HG02763 (cell line): ENCODE measurements around the gene TMPRSS9.

Experiments
- ATAC-seq: cut with Tn5 transposase; IDR thresholded peaks from one replicate; pipeline ENCODE4 v1.9.1; 2021; ENCODE audit warnings: mild to moderate bottlenecking, moderate library complexity; ENCODE audit not compliant: unreplicated experiment

TMPRSS9 gene

DNA sequence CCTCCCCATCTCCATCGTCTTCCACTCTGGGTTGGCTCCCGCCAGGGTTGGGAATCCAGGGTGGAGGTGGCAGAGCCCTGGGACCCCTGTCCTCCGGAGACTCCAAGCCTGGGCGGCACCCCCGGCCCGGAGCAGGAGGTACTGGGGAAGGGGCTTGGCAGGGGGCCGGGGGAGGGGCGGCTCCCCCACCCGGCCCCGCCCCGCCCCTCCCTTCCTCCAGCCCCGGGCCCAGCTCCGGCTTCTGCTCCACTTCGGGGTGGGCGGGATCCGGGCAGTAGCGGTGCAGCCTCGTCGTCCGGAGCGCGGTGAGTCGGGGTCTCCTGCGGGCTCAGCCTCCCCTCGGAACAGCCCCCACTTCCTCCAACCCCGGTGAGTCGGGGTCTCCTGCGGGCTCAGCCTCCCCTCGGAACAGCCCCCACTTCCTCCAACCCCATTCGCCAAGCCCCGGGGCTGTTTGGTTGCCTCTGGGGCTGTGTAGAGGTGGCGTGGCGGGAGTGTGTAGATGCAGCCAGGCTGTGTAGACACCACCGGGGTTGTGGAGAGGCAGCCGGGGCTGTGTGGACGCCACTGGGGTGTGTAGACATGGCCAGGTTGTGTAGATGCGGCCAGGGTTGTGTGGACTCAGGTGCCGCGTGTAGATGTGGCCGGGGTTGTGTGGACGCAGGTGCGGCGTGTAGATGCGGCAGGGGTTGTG is at the start of gene TMPRSS9:
Gene TMPRSS9, plus strand, starts transcription at position 274 of the 694 bp plus-strand sequence. CDS start 29,521 bp downstream, outside the sequence.
- ATAC-seq, result no peak

DNA sequence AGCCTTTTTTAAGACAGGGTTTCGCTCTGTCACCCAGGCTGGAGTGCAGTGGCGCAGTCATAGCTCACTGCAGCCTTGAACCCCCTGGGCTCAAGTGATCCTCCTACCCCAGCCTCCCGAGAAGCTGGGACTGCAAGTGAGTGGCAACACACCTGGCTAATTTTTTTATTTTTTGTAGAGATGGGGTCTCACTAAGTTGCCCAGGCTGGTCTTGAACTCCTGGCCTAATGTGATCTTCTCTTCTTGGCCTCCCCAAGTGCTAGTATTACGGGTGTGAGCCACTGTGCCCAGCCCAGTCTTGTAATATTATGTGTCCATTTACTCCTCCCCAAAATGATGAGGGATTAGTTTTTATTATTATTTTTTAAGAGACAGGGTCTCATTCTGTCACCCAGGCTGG is 49.0 kb upstream of the TMPRSS9 start:
- ATAC-seq, result no peak

DNA sequence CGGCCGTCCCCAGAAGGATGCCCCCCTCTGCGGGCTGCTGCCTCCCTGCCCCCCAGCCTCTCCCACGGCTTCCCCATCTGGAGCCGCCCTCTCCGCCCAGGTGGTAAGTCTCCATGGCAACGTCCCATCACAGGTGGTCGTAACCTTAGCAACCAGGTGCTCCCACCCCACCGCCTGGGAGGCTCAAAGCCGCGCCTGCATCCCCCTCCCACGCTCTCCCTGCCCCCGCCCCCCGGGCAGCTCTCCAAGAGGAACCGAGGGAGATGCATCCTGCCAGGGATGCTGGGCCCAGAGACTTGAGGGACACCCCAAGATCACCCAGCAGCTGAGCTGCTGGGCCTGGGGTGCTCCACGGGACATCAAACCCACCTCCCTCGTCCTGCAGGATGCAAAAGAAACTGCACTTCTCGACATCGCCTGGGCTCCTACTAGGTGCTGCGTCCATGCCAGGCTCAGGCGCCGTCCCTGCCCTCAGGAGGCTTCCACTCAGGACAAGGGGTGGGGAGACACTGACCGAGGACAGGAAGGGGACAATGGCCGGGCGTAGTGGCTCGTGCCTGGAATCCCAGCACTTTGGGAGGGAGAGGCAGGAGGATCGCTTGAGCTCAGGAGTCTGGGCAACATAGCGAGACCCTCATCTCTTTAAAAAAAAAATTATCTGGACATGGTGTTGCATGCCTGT is 47.1 kb upstream of the TMPRSS9 start:
- ATAC-seq, result no peak

DNA sequence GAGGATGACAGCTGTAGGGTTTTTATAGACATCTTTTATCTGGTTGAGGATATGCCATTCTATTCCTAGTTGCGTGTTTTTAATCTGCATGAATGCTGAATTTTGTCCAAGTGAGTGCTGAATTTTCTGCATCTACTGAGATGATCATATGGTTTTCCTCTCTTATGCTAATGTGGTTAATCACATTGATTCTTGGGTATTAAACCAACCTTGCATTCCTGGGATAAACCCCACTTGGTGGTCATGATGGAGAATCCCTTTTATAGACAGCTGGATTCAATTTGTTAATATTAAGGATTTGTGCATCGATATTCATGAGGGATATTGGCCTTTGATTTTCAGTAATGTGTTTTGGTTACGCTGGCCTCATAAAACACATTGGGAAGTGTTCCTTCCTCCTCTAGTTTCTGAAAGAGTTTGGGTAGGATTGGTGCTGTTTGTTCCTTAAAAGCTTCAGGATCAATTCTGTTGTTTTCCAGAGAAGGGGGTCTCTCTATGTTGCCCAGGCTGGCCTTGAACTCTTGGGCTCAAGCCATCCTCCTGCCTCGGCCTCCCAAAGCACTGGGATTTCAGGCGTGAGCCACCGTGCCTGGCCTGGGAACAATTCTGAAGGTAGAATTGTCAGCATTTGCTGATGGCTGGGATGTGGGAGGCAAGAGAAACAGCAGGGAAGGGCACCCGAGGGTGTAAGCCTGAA is 44.8 kb upstream of the TMPRSS9 start:
- no peak for ATAC-seq

DNA sequence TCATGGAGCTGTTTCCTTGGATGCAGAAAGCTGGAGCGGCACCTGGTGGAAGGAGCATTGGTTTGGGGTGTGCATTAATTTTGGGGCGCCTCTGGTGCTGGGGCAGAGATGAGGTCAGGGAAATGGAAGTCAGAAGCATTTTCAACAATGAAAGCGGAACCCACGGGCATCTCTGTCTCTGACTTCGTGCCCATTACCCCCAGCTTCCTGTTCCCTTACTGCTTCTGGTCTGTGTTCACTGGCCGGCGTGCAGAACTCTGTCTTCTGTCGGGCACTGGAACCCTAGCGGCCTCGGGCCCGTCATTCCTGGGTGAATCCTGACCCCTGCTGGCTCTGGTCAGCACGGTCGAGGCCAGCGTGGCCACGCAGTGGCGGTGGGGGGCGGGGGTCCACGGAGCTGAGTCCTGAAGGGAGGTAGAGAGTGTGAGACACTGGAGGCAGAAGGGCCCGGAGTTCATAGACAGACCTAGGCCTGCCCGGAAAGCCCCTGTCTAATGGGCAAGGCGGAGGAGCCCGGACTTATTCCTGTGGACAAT is 44.2 kb upstream of the TMPRSS9 start:
- ATAC-seq, result no peak

DNA sequence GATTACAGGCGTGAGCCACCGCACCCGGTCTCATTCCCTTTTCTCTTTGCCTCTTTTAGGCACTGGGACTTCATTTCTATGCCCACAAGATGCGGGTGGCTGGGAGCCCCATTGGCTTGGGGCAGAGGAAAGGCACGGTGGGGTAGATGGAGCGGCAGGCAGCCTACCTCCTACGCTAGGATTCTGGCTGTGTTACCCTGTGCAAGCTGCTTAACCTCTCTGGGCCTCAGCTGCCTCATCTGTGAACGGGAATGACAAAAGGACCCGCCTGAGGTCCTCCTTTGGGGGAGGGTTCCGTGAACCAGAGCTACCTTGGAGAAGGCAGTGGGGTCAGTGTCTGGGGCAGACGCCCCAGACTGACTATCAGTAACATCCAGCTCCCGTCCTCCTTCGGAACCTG is 42.8 kb upstream of the TMPRSS9 start:
- no peak for ATAC-seq

DNA sequence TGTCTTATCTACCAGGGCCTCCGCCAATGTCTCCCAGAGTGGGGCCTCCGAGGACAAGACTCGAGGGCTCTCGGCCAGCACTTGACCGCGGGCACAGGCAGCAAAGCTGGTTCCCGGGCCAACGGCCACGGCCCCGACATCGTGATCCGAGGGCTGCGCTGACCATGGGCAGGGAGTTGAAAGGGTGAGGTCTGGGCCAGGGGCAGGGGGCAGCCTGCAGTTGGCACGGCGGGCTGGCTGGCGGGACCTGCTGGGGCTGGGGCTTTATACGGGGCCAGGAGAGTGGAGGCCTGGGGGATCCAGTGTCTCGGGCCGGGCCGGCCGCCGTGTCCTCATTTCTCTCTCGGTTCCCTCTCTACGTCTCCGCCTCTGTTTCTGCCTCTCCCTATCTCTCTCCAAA is 42.3 kb upstream of the TMPRSS9 start:
- ATAC-seq, result no peak

DNA sequence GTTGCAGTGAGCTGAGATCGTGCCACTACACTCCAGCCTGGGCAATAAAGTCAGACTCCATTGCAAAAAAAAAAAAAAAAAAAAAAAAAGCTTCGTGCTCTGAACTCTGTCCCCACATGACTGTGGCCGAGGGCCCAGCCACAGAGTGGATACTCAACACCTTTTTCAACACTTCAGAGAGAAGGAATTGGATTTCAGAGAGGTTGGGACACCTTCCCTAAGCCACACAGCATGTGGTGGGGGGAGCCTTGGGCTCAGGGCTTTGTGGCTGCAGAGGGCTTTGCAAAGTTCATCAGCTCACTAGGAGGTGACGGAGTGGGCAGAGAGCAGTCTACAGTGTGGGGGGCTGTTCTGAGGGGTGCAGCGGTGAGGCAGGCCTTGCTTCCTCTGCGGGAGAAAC is 41.1 kb upstream of the TMPRSS9 start:
- ATAC-seq, result no peak

DNA sequence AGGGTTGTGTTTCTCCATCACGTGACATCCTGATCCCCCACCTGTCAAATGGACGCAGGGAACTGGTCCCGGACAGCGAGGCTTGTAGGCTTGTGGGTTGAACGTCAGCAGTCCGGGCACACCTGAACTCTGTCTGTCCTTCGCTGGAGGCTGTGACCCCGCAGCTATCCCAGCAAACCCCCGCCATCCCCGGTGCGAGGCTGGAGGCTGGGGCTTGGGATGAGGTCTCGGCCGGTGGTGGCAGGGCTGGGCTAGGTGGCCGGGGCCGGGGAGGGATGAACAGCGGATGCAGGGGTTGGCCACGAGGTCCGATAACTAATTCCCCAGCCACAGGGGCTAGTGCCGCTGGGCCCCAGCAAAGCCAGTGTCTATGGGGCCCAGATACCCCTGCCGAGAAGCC is 40.5 kb upstream of the TMPRSS9 start:
- ATAC-seq, result no peak

DNA sequence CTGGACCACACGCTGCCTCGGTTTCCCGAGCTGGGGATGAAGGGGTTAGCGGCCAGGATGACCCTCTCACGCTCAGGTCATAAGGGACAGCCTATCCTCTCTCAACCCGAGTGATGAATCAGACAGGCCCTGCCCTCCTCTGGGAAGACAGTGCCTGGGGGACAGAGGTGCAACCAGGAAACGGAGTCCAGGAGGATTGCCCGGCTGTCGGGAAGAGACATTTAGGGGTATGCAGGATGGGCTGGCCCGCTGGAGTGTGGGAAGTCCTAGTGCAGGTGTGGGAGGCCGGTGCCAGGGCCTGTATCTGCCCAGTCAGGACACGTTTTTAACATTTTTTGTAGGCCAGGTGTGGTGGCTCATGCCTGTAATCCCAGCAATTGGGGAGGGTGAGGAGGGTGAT is 40.0 kb upstream of the TMPRSS9 start:
- no peak for ATAC-seq

DNA sequence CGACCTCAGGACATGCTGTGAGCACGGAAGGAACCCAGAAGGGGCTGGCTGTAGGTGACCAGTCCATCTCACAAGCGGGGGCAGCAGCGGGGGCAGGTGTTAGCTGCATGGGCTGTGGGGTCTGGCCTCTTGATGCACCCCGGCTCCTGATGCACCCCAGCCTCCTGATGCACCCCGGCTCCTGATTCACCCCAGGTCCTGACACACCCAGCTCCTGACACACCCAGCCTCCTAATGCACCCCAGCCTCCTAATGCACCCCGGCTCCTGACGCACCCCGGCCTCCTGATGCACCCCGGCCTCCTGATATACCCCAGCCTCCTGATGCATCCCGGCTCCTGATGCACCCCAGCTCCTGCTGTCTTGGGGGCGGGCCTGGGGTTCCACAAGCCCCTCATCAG is 39.1 kb upstream of the TMPRSS9 start:
- no peak for ATAC-seq

DNA sequence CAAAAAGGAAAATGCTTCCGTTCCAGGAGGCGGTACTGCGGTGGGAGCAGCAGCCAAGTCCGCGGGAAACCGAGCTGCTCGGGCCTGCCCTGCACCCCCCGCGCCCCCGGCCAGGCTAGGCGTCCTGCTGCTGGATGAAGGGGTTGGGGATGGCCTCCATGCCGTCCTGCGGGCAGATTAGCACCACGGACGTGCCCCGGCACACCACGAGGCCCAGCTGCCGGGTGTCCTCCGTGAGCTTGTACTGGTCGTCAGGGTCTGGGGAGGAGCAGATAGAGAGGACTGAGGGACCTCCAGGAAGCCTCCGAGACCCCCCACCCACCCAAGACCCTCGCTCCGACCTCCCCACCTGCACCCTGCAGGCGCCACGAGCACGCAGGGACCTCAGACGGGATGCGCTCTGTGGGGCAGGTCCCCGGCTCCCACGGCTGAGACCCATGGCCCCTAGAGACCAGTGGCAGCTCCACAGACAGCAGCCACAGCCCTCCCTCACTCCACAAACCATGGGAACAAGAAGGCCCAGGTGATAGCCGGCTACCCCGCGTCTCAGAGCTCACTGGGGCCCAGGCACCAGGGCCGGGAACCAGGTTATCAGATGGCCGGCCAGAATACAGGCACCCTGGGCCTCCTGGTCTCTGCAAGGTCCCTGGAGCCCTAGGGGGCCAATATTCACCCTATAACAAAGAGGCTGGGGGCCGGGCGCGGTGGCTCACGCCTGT is 38.3 kb upstream of the TMPRSS9 start:
- ATAC-seq, result no peak

DNA sequence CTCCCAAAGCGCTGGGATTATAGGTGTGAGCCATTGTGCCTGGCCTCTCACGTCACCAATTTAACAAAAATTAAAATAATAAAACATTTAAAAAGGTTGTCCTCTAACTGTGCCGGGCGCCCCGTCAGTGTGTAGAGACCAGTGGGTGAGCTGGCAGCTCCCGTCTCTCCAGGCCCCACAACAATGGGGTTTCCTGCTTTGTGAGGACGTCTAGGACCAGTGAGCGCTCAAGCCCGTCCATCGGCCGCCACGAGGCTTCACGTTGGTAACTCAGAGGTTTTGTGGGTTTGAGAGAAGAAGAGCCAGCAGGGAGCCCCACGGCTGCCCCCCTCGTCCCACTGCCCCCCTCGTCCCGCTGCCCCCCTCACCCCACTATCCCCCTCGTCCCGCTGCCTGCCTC is 36.4 kb upstream of the TMPRSS9 start:
- no peak for ATAC-seq

DNA sequence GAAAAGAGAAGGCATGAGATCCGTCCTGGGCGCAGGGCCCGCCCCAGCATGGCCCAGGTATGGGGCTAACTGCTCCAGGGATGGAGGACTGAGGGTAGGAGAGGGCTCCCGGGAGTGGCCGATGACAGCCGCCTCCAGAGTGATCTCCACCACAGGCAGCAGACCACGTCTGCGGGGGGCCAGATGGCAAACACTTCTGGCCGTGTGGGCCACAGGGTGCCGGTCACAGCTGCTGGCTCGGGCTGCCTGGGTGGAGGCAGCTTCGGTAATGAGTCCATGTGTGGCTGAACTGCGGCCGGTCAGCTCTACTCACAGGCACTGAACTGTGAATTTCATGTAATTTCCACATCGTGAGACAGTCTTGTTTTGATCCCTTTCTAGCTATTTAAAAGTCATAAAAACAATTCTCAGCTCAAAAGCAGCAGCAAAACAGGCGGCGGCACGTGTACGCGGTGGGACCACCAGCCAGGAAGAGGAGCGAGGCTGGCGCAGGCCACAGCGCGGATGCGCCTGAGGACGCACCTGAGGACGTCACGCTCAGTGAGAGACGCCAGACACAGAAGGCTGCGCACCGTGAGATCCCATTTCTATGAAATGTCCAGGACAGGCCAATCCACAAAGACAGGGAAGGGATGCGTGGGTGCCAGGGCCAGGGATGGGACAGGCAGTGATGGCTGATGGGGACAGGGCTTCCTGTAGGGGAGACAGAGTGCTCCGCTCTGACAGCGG is 35.7 kb upstream of the TMPRSS9 start:
- no peak for ATAC-seq

DNA sequence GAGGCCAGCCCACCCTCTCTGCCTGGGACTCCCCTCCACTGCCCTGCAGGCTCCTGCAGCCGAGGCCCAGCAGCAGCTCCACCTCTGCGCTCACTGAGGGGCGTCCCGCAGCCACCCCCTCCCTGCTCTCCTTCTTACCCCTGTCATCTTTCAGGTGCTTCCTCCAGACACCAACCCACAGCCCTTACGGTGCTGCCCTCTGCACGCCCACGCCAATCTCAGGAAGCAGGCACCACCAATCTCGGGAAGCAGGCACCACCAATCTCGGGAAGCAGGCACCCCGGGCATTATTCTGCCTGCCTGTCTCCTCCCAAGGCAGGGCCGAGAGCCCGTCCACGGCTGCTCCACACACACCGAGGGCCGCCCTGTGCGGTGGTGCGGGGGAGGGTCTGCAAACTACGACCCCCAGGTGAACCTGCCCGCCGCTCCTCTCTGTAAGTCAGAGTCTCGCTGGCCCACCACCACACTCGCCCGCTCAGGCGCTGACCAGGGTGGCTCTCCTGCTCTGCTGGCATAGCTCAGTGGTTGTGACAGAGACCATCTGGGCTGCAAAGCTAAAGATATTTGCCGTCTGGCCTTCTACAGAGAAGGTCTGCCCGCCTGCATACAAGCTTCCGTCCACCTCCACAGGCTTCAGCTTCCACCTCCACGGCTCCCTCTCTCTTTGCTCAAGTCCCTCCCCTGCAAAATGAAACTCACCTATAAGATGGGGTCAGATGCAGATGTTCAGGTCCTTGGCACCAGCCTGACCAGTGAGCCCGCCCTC is 34.6 kb upstream of the TMPRSS9 start:
- no peak for ATAC-seq

DNA sequence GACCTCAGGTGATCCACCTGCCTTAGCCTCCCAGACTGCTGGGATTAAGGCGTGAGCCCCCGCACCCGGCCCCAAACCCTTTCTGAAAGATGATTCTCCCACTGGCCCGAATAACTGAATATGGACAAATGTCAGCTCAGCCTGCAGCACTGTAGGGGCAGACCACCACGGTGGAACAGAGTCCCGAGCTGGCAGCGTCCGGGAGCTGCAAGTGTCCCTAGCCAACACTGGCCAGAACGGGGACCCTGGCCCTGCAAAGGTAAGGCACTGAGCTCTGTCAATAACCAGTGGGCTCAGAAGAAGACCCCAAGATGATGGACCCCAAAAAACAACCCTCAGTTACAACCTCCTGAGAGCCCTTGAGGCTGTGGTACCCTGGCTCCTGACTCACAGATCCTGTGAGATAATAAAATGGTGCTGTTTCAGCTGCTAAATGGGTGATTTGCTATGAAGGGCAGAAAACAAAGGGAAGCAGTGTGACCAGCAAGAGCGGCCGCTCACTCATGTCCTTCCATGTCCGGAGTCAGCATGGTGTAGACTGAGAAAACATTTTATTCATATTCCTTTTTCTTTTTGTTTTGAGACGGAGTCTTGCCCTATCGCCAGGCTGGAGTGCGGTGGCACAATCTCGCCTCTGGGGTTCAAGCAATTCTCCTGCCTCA is 33.2 kb upstream of the TMPRSS9 start:
- ATAC-seq, result no peak

DNA sequence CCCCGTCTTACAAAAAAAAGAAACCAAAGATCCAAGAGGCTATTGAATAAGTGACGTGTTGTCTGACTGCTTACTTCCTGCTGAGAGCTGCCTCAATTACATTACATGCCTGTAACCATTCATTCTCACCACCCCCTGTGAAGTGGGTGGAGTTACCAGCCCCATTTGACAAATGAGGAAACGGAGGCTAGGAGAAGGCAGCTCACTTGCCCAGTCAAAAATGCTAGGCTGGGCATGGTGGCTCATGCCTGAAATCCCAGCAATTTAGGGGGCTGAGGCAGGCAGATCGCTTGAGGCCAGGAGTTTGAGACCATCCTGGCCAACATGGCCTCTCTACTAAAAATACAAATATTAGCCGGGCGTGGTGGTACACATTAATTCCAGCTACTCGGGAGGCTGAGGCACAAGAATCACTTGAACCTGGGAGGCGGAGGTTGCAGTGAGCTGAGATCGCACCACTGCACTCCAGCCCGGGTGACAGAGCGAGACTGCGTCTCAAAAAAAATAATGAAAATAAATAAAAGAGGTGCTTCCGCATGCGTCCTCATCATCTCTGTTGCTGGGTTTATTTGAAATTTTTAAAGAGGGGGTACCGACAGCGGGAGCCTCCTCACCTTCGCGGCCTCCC is 32.2 kb upstream of the TMPRSS9 start:
- no peak for ATAC-seq

DNA sequence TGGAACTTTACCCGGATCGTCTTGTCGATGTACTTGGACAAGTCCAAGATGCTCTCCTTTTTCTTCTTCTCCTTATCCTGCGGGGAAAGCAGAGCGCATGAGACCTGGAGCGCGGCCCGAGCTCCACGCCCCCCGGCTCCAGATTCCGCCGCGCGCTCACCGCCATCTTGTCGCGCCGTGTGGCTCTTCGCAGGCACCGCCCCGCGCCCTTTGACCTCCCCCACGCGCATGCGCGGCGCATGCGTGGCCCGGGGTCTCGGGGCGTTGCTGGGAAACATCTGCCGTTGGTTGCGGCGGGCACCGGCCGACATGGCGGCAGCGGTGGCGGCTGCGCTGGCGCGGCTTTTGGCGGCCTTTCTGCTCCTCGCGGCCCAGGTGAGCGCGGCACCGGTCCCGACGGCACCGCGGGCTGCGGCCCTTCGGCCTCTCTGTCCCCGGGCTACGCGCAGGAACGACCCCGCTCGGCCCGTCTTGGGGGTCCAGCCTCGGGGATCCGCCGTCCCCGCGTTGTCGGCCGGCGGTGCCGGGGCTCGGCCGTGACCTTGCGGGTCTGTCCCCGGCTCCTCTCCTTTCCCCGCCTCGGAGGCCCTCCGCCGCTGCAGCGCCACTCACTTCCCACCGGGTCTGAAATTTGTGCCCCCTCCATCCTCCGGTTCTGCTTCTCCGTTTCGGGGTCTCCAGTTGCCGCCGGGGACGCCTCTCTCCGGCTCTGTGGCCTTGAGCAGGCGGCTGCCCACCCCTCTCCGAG is 31.5 kb upstream of the TMPRSS9 start, which contains the start of the genes LSM7 and SPPL2B:
Gene LSM7, minus strand, starts transcription at position 186 of the 748 bp plus-strand sequence. Its CDS starts 20 bp downstream, at position 166.
Gene SPPL2B, plus strand, starts transcription at position 284 of the 748 bp plus-strand sequence. Its CDS starts 26 bp downstream, at position 310.
- peak; percentile 69 for ATAC-seq
